Activated T-helper 1 cell treated with Interleukin-2 at 50 U/mL for 16 hours (primary cell): Measurements from ENCODE around the gene UTF1.

ENCODE experiments used
- DNase-seq: peaks from one replicate; pipeline ENCODE4 v3.0.0-alpha.2; 2020; ENCODE audit warnings: low read depth

The UTF1 gene

DNA sequence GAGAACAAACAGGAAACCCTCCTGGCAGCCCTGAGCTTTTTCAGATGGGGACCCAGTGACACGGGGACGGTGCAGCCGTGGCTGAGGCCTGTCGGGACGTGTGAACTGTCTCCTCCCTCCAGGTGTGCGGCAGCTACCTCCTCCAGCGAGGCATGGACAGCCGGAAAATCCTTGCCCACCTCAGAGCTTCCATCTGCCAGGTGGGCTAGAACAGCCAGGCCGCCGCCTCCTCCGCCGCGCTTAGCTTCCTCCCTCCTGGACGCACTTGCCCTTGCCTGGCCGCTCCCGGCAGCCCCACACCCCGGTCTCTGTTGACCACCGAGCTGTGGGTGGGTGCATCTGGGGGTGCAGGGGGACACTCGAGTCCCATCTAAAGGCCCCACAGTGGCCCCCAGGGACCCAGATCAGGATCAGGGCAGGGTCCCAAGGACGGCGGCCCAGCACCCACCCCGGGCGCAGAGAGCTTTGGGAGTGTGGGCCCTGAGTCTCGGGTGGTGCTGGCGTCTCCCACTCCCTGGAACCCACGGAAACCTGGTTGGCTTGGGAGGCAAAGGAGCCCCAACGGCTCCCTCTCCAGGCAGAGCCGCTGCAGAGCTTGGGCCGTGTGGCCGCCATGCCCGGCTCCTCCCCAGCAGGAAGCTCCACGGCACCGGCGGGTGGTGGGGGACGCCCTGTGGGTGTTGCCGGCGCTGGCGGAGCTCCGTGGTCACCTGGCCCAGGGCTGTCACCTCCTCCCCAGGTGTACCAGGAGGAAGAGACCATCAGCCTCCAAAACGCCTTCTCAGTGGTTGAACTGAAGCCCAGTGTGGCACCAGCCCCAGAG is 32.9 kb upstream of the UTF1 start:
- no peak for DNase-seq

DNA sequence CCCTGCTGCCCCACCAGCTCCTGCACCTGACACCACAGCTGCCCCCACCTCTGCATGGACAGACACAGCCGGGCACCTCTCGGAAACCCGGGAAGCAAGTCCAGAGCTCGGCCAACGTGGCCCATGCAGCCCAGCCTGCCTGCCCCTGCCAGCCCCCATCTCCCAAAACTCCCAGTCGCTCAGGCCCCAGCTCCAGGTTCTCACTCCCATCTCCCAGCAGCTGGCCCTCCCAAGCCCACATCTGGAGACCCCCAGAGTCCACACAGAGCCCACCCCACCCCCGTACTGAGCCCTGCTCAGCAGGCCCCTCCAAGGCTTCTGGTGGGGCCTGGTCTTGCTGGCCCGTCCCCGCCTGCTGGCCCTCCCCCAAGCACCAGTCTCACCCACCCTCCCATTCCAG is 32.2 kb upstream of the UTF1 start:
- DNase-seq, result no peak

- no peak for DNase-seq
These were observed 31.8 kb upstream of the UTF1 start for GRCh38 chr10:133198206-133198605.

GRCh38 chr10:133198621-133199487 is 31.2 kb upstream of the UTF1 start:
- no peak for DNase-seq

DNA sequence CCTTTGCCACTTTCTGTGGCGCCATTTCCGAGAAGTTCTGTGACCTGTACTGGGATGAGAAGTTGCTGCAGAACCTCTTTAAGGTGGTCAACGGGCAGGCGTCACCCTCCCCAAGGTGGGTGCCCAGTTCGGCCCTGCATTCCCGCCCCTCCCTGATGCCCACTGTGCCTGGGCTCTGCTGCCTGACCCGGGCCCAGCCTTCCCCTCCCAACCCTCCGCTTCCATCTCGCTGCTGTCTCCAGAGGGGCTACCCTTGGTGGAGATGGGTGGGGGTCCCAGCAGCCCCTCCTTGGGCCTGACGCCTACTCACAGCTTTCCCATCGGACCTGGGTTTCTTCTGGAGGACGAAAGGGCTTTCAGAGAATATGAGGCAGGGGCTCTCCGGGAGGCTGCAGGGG is 30.5 kb upstream of the UTF1 start:
- no peak for DNase-seq

- DNase-seq, result no peak
These were observed 29.9 kb upstream of the UTF1 start for GRCh38 chr10:133199992-133200611.

- DNase-seq, result no peak
These were observed 29.4 kb upstream of the UTF1 start for GRCh38 chr10:133200621-133201031.

DNA sequence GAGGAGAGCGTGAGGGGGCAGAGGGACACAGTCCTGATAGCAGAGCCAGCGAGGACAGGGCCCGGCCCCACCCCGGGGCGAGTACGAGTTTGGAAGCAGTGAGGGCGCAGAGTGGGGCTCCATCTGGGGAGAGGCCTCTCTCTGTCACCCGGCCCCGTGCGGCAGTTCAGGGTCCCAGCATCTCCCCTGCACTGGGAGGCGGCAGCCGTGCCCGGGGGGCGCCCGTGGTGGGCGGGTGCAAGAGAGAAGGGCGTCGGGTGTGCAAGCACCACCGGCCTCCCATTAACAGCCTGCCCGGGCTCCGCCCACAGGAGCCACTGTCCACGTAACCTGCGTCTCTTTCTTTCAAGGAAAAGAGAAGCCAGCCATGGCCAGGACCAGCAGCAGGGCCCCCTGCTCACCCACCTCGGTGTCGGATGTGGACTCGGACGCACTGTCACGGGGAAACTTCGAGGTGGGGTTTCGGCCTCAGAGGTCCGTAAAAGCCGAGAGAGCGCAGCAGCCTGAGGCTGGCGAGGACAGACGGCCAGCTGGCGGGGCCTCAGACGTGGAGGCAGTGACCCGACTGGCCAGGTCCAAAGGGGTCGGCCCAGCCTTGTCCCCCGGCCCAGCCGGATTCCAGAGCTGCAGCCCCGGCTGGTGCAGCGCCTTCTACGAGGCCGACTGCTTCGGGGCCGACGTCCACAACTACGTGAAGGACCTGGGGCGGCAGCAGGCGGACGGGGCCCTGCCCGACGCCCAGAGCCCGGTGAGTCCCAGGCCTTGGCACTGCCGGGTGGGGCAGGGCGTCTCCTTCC is 28.7 kb upstream of the UTF1 start:
- no peak for DNase-seq

DNA sequence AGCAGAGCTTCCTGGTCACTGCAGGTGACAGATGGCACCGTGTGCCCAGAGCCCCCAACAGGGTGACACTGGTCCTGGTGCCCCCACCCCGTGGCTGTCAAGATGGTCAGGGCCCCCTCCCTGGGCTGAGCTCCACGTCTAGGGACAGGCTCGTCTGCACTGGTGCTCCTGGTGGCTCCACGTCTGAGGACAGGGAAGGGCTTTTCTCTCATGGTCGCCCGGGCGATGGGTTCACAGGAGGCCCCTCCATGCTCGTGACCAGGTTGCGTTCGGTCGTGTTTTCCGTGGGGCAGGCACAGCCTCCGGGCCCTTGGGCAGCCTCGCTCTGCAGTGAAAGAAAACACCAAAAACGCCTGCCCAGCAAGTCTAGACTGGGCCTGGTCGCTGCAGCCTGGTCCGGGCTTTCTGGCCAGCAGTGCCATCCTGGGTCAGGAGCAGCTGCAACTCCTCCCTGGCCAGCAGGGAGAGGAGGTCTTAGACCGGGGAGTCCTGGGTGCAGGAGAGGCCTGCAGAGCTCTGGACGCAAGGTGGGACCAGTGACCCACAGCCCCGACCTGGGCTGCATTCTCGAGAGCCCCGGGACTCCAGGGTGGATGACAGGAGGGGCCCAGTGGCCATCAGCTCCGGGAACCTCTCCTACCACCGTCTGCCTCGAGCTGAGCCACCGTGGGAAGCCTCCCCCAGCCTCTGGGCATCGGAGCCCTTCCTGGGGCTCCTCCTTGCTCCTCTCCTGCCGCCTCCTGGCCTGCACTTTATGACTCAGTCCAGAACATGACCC is 27.9 kb upstream of the UTF1 start:
- no peak for DNase-seq

GRCh38 chr10:133202778-133203651 is 27.0 kb upstream of the UTF1 start:
- DNase-seq, result no peak

GRCh38 chr10:133203652-133204195 is 26.3 kb upstream of the UTF1 start:
- no peak for DNase-seq

GRCh38 chr10:133204226-133205015 is 25.6 kb upstream of the UTF1 start:
- DNase-seq, result no peak

DNA sequence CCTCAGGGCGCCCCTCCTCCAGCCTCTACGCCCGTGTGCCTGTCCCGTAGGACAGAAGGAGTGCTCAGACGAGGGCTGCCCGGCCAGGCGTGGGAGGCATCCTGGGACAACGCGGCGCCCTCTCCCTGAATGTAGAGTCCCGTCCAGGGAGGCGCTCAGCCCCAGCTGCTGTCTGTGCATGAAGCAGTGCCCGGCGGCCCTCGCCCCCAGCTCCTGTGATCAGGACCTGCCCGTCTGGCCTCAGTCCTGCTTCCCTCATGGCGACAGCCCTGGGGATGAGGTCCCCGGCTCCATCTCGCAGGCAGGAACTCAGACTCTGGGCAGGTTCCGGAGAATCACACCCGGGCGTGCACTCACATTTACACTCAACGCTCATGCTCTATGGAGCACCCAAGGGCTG is 24.9 kb upstream of the UTF1 start:
- DNase-seq, result no peak

GRCh38 chr10:133206356-133207040 is 23.5 kb upstream of the UTF1 start:
- no peak for DNase-seq

GRCh38 chr10:133207041-133207600 is 22.9 kb upstream of the UTF1 start:
- no peak for DNase-seq

GRCh38 chr10:133207627-133208026 is 22.4 kb upstream of the UTF1 start:
- no peak for DNase-seq

DNA sequence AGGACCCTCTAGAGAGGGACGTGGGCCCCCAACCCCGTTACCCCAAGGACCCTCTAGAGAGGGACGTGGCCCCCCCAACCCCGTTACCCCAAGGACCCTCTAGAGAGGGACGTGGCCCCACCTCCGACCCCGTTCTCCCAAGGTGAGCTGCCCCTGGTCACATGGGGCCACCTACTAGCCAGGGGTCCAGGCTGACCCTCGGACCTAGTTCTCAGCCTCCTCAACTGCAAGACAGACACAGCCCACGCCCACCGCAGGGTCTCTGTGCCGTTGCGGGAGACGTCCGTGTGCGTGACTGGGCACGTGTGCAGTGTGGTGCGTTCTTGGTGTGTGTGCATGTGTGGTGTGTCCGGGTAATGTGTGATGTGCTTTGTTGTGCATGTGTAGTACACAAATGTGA is 21.6 kb upstream of the UTF1 start:
- DNase-seq, result no peak

DNA sequence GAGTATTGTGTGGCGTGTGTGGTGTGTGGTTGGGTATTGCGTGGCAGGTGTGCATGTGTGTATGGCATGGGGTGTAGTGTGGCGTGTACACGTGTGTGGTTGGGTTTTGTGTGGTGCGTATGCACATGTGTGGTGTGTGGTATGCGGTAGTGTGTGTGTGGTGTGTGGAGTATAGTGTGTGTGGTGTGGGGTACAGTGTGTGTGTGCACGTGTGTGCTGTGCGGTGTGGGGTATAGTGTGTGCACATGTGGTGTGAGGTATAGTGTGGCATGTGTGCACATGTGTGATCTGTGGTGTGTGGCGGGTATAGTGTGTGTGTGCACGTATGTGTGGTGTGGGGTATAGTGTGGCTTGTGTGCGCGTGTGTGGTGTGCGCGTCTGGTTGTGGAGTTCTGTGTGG is 20.9 kb upstream of the UTF1 start:
- no peak for DNase-seq
